PFSK-1 (cell line): ENCODE results near the gene JAKMIP2.

Experiments
- POLR2AphosphoS5 ChIP-seq: IDR thresholded peaks from 2 replicates; pipeline ENCODE4 v1.6.1; 2012; ENCODE audit warnings: low read depth, mild to moderate bottlenecking, control low read depth, low read length, moderate library complexity
- REST ChIP-seq, 2 experiments: IDR thresholded peaks; 2 replicates each; pipeline versions ENCODE4 v1.6.1 to v1.8.0; 2011 to 2012; ENCODE audit warnings: low read depth in 2 of 2, low read length in 2 of 2, control low read depth in 1 of 2, inconsistent platforms in 1 of 2, mild to moderate bottlenecking in 1 of 2, moderate library complexity in 1 of 2; ENCODE audit not compliant: insufficient read depth in 1 of 2
- TAF1 ChIP-seq: IDR thresholded peaks from 2 replicates; pipeline ENCODE4 v1.6.1; 2012; ENCODE audit warnings: low read length, control low read depth, borderline replicate concordance; ENCODE audit not compliant: insufficient read depth

GRCh38 chr5:147617711-147618350, 164.7 kb downstream of the JAKMIP2 start:
- TF ChIP-seq TAF1 (no peak), REST (IDR thresholded peaks at IDR 0.05; ENCODE audit: insufficient read depth in 1 of 2, low read depth in 2 of 2, low read length in 2 of 2) (no peak), POLR2AphosphoS5 (no peak)
